Endodermal cell (in vitro differentiated cells): Measurements from ENCODE around the gene AP2M1. TPM values are rescaled to one million over a fixed set of nuclear protein-coding genes. Genes with fewer than 3 reads are reported as not detected.
A peak's percentile ranks its signal among the peaks of the same experiment; 100 is the strongest.

Experiments
- DNase-seq: peaks from one replicate; pipeline ENCODE4 v3.0.0-alpha.2; 2017
- H3K27ac ChIP-seq: 2 replicates; pipeline ENCODE4 v1.5.1; 2013; ENCODE audit warnings: mild to moderate bottlenecking, low read depth, low read length, moderate library complexity
- H3K27me3 ChIP-seq: 2 replicates; pipeline ENCODE4 v1.6.1; 2013; ENCODE audit warnings: mild to moderate bottlenecking, low read length, moderate library complexity; ENCODE audit not compliant: insufficient read depth, control insufficient read depth, poor library complexity, severe bottlenecking
- H3K36me3 ChIP-seq: 2 replicates; pipeline ENCODE4 v1.7.0; 2013; ENCODE audit warnings: mild to moderate bottlenecking, low read length, moderate library complexity; ENCODE audit not compliant: control insufficient read depth, insufficient read depth
- H3K4me1 ChIP-seq: one replicate; pipeline ENCODE4 v1.7.0; 2013; ENCODE audit warnings: low read length; ENCODE audit not compliant: control insufficient read depth, insufficient read depth
- H3K4me3 ChIP-seq: 2 replicates; pipeline ENCODE4 v1.5.1; 2013; ENCODE audit warnings: mild to moderate bottlenecking, low read length, moderate library complexity
- H3K9ac ChIP-seq: 2 replicates; pipeline ENCODE4 v1.6.1; 2013; ENCODE audit warnings: mild to moderate bottlenecking, low read length, moderate library complexity; ENCODE audit not compliant: poor library complexity, severe bottlenecking; ENCODE audit errors: extremely low read depth
- H3K9me3 ChIP-seq: 2 replicates; pipeline ENCODE4 v1.6.1; 2013; ENCODE audit warnings: mild to moderate bottlenecking, low read length, moderate library complexity; ENCODE audit not compliant: control insufficient read depth
- H3K27ac Mint-ChIP-seq: 2 replicates; pipeline ENCODE4 v1.8.0; 2020; ENCODE audit warnings: mixed read lengths
- H3K27me3 Mint-ChIP-seq: 2 replicates; pipeline ENCODE4 v1.8.0; 2021; ENCODE audit warnings: mild to moderate bottlenecking, mixed read lengths; ENCODE audit not compliant: insufficient read depth
- H3K36me3 Mint-ChIP-seq: 2 replicates; pipeline ENCODE4 v1.8.0; 2020; ENCODE audit warnings: low read depth, mixed read lengths
- H3K4me1 Mint-ChIP-seq: 2 replicates; pipeline ENCODE4 v1.8.0; 2020; ENCODE audit warnings: mixed read lengths
- H3K4me3 Mint-ChIP-seq: 2 replicates; pipeline ENCODE4 v1.8.0; 2020; ENCODE audit warnings: mild to moderate bottlenecking, moderate library complexity, mixed read lengths
- H3K9me3 Mint-ChIP-seq: 2 replicates; pipeline ENCODE4 v1.8.0; 2020; ENCODE audit warnings: mild to moderate bottlenecking, mixed read lengths
- WGBS, 2 experiments: methylation state at CpG; one replicate each; pipeline versions ENCODE4 v1.1.5 to v1.1.7; 2013; ENCODE audit warnings: missing lambda C conversion rate in 2 of 2, mixed read lengths in 1 of 2; ENCODE audit not compliant: insufficient coverage in 1 of 2, insufficient read length in 1 of 2; 5-methylcytosine and 5-hydroxymethylcytosine counted together
- total RNA-seq, 2 donors: library from RNA; stranded (reverse); fragmentation: NEBNext Ultra II Directional in 1 of 2; extraction: Animal tissue kit (Norgen Biotek cat#: 25700) in 1 of 2; gene quantifications; 2 replicates in 1 of 2; 3 replicates in 1 of 2; pipeline ENCODE4 v1.2.1, GENCODE V29; 2021
- TF ChIP-seq, protein P1 (sequence below): fragments of 200-600 bp; sonication (generic); conservative IDR thresholded peaks from 2 replicates; pipeline ENCODE4 v1.5.0; 2021; ENCODE audit warnings: antibody characterized with exemption, mild to moderate bottlenecking

AP2M1 gene
- total RNA-seq, 2 donors from 2014 or later = 412 to 450 TPM

DNA sequence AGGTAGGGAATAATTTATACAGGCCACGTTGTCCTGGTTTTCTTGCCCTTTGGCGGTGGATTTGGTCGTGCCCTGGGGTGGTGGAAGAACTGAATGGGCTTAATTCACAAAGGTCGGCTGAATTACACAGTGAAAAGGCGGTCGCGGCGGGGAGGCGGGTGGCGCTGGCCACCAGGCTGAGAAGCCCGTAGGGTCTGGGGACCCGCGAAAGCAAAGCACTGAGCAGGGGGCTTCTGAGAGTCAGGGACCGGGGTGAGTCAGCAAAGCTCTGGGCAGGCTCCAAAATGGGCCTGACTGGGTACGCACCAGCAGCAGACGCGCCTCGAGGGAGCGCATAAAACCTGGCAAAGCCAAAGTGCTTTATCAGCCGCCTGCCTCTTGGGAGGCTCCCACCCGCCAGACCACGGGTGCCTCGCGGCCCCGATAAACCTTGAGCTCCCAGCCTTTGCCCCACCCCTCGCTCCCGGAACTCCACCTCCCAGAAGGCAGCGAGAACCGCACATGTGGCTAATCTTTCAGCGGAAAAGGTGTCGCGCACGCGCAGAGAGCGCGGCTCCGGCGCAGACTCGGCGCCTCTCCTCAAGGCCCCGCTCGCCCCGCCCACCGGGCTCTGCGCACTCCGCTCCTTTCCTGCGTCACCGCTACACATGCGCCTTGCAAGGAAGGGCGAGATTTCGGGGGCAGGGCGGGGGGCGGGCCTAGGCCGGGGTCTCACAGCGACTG is 11.0 kb downstream of the AP2M1 start:
- DNase-seq = peak; percentile 100
- peaks cover 66% of the 10 kb centered on the region for H3K36me3 Mint-ChIP-seq
- peaks cover 31% of the 10 kb centered on the region for H3K4me1 Mint-ChIP-seq
- H3K9me3 Mint-ChIP-seq = no peaks in the 10 kb centered on the region
- Histone ChIP-seq H3K9me3 (no peaks in the 10 kb centered on the region), H3K9ac (peak overlapping the region; percentile 72), H3K27ac (peak overlapping the region; percentile 92), H3K36me3 (peaks cover 78% of the 10 kb centered on the region), H3K4me1 (no peaks in the 10 kb centered on the region), H3K27me3 (no peaks in the 10 kb centered on the region), H3K4me3 (peak overlapping the region; percentile 94)
- TF ChIP-seq, protein P1, sequence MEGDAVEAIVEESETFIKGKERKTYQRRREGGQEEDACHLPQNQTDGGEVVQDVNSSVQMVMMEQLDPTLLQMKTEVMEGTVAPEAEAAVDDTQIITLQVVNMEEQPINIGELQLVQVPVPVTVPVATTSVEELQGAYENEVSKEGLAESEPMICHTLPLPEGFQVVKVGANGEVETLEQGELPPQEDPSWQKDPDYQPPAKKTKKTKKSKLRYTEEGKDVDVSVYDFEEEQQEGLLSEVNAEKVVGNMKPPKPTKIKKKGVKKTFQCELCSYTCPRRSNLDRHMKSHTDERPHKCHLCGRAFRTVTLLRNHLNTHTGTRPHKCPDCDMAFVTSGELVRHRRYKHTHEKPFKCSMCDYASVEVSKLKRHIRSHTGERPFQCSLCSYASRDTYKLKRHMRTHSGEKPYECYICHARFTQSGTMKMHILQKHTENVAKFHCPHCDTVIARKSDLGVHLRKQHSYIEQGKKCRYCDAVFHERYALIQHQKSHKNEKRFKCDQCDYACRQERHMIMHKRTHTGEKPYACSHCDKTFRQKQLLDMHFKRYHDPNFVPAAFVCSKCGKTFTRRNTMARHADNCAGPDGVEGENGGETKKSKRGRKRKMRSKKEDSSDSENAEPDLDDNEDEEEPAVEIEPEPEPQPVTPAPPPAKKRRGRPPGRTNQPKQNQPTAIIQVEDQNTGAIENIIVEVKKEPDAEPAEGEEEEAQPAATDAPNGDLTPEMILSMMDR = no peak
- 2 to 4% methylated on average over 24 to 55 of the region's 55 CpGs for WGBS, 2 experiments
- H3K4me3 Mint-ChIP-seq = peak overlapping the region; percentile 98
- H3K27ac Mint-ChIP-seq = peak overlapping the region; percentile 99
- no peaks in the 10 kb centered on the region for H3K27me3 Mint-ChIP-seq

DNA sequence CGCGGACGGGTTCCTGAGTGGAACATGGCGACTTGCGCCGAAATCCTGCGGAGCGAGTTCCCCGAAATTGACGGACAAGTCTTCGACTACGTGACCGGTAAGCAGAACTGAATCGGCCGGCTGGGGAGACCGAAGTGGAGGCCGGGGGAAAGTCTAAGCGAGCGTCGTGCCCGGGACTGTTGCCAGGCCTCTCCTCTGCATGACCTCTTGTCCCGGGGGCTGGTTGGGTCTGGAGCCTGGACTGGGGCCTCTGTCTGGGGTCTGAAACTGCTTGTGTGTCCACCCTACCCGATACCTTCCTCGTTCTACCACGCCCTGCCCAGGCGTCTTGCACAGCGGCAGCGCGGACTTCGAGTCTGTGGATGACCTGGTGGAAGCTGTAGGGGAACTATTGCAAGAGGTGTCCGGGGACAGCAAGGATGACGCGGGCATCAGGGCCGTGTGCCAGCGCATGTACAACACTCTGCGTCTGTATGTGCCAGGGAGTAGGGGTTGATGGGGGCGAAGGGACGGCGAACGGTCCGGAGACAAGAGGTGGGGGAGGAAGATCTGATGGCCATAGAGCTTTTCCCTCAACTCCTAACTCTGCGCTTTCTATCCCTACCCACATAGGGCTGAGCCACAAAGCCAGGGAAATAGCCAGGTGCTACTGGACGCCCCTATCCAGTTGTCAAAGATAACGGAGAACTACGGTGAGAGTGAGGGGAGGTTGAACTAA is 11.7 kb downstream of the AP2M1 start, which contains the start of gene ABCF3:
Gene ABCF3 (plus strand): TSS at position 16 of the 718 bp plus-strand sequence. CDS start 9 bp downstream, at position 25.
- H3K36me3 ChIP-seq = peaks cover 78% of the 10 kb centered on the region

DNA sequence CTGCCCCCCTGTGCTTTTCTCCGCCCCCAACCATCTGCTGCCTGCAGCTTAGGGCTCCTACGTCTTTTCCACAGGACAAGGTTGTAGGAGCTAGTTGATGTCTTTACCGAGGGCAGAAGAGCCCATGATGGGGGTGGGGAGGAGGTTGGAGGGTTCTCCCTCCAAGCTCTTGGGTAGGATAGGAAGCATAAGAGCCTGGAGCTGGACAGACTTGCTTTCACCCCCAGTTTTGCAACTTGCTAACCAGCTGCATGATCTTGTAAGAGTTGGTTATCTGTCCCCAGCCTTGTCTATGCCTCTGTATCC is 12.2 kb downstream of the AP2M1 start:
- Histone ChIP-seq H3K4me3 (peak overlapping the region; percentile 94), H3K9me3 (no peaks in the 10 kb centered on the region), H3K27me3 (no peaks in the 10 kb centered on the region), H3K4me1 (no peaks in the 10 kb centered on the region), H3K27ac (no peak overlapping the region), H3K9ac (peak overlapping the region; percentile 72), H3K36me3 (peaks cover 78% of the 10 kb centered on the region)
- DNase-seq = no peak
- 36 to 60% methylated on average over 1 to 3 of the region's 3 CpGs for WGBS, 2 experiments
- Mint-ChIP-seq H3K4me3 (peak overlapping the region; percentile 98), H3K9me3 (no peaks in the 10 kb centered on the region), H3K36me3 (peaks cover 59% of the 10 kb centered on the region), H3K4me1 (peaks cover 31% of the 10 kb centered on the region), H3K27me3 (no peaks in the 10 kb centered on the region), H3K27ac (peak overlapping the region; percentile 22)
- TF ChIP-seq, protein P1 = no peak

More for the DNA sequence above, 11.7 kb downstream of the AP2M1 start, which contains the start of gene ABCF3:
- Histone ChIP-seq H3K4me3 (peak within 1 kb of the TSS; percentile 94), H3K4me1 (no peaks in the 10 kb centered on the region), H3K9me3 (no peaks in the 10 kb centered on the region), H3K9ac (peak within 1 kb of the TSS; percentile 72), H3K27me3 (no peaks in the 10 kb centered on the region), H3K27ac (peak within 1 kb of the TSS; percentile 92)
- H3K36me3 Mint-ChIP-seq = peaks cover 61% of the 10 kb centered on the region
- H3K27me3 Mint-ChIP-seq = no peaks in the 10 kb centered on the region
- no peak for DNase-seq
- peak within 1 kb of the TSS; percentile 98 for H3K4me3 Mint-ChIP-seq
- peaks cover 31% of the 10 kb centered on the region for H3K4me1 Mint-ChIP-seq
- 1% methylated on average over 24 to 45 of the region's 45 CpGs for WGBS, 2 experiments
- peak within 1 kb of the TSS; percentile 99 for H3K27ac Mint-ChIP-seq
- TF ChIP-seq, protein P1 = no peak
- no peaks in the 10 kb centered on the region for H3K9me3 Mint-ChIP-seq
